Subcutaneous adipose tissue (tissue), 4 donors: Measurements from ENCODE around the gene SYCP2. TPM values are rescaled to one million over a fixed set of nuclear protein-coding genes. Genes with fewer than 3 reads are reported as not detected.

ENCODE experiments used
- CTCF ChIP-seq: fragments of 450-650 bp; IDR thresholded peaks from one replicate; pipeline ENCODE4 v1.5.1; 2016; ENCODE audit warnings: low read depth, mild to moderate bottlenecking, control low read depth, antibody characterized with exemption, moderate library complexity
- total RNA-seq, 4 donors: library from RNA; depleted of rRNA; stranded (reverse); fragments of >200 nt; gene quantifications; one replicate each; pipeline ENCODE4 v1.1.0, GENCODE V29; 2016

The SYCP2 gene
- 1 to 10 TPM; 3.1 to 7.8 (median 3.8) TPM for total RNA-seq

GRCh38 chr20:59933296-59933848 is at the start of gene SYCP2:
Gene SYCP2, minus strand, starts transcription at chr20:59933637. Its CDS starts 11,224 bp downstream, at chr20:59922413.
- TF ChIP-seq CTCF, result no peak

GRCh38 chr20:59983076-59983475 is 49.6 kb upstream of the SYCP2 start:
- TF ChIP-seq CTCF, result no peak

- TF ChIP-seq CTCF, result no peak
Measured at GRCh38 chr20:59977086-59977485, 43.6 kb upstream of the SYCP2 start.

- no peak for TF ChIP-seq CTCF
Measured at GRCh38 chr20:59976156-59976782, 42.8 kb upstream of the SYCP2 start.

- TF ChIP-seq CTCF, result no peak
Measured at GRCh38 chr20:59972037-59972801, 38.8 kb upstream of the SYCP2 start.

- no peak for TF ChIP-seq CTCF
Measured at GRCh38 chr20:59971428-59971827, 38.0 kb upstream of the SYCP2 start.

GRCh38 chr20:59966428-59966827 is 33.0 kb upstream of the SYCP2 start:
- no peak for TF ChIP-seq CTCF
